Lung (tissue), 12 donors: ENCODE results near the gene SHISAL2B. TPM values are rescaled to one million over a fixed set of nuclear protein-coding genes. Genes with fewer than 3 reads are reported as not detected.

ENCODE experiments used
- ATAC-seq: fragments of 200-7000 bp; cut with Tn5 transposase; one replicate; pipeline ENCODE4 v1.9.1; 2020; ENCODE audit warnings: moderate number of reproducible peaks; ENCODE audit not compliant: insufficient read depth, low FRiP score
- DNase-seq, 3 donors: peaks; one replicate each; pipeline ENCODE4 v3.0.0-alpha.2; 2013 to 2017
- H3K27ac ChIP-seq, 2 donors: one replicate each; pipeline ENCODE4 v1.5.1; 2013; ENCODE audit warnings: mild to moderate bottlenecking in 2 of 2, moderate library complexity in 2 of 2, control low read depth in 1 of 2, inconsistent platforms in 1 of 2, low read depth in 1 of 2, low read length in 1 of 2
- H3K27me3 ChIP-seq, 3 donors: one replicate each; pipeline ENCODE4 v1.5.1; 2013; ENCODE audit warnings: low read length in 2 of 3; ENCODE audit not compliant: control insufficient read depth in 3 of 3, insufficient read depth in 3 of 3
- H3K36me3 ChIP-seq, 4 donors: one replicate each; pipeline ENCODE4 v1.5.1; 2013; ENCODE audit warnings: low read length in 4 of 4, mild to moderate bottlenecking in 1 of 4, moderate library complexity in 1 of 4; ENCODE audit not compliant: control insufficient read depth in 4 of 4, insufficient read depth in 4 of 4
- H3K4me1 ChIP-seq, 5 donors: one replicate each; pipeline ENCODE4 v1.5.1; 2013; ENCODE audit warnings: low read length in 5 of 5, mild to moderate bottlenecking in 2 of 5, moderate library complexity in 1 of 5; ENCODE audit not compliant: control insufficient read depth in 5 of 5, insufficient read depth in 5 of 5
- H3K4me3 ChIP-seq: one replicate; pipeline ENCODE4 v1.5.1; 2013; ENCODE audit warnings: mild to moderate bottlenecking, control low read depth, moderate library complexity
- H3K9ac ChIP-seq, 2 donors: one replicate each; pipeline ENCODE4 v1.5.1; 2013; ENCODE audit warnings: low read length in 2 of 2, control low read depth in 1 of 2; ENCODE audit not compliant: insufficient read depth in 1 of 2
- H3K9me3 ChIP-seq, 4 donors: one replicate each; pipeline ENCODE4 v1.5.1; 2013; ENCODE audit warnings: low read length in 3 of 4, mild to moderate bottlenecking in 1 of 4, moderate library complexity in 1 of 4; ENCODE audit not compliant: control insufficient read depth in 4 of 4, insufficient read depth in 3 of 4
- CTCF ChIP-seq: IDR thresholded peaks from 2 replicates; pipeline ENCODE4 v1.5.1; 2012; ENCODE audit warnings: mild to moderate bottlenecking; ENCODE audit errors: control extremely low read depth, extremely low read depth
- WGBS, 2 donors: extraction: QIAGEN DNeasy Blood & Tissue Kit; methylation state at CpG; one replicate each; pipeline ENCODE4 v1.1.7; 2013; 5-methylcytosine and 5-hydroxymethylcytosine counted together
- polyA plus RNA-seq, 2 donors: library from polyadenylated mRNA; stranded (reverse); fragments of 200-250 nt; gene quantifications; one replicate each; pipeline ENCODE4 v1.2.1, GENCODE V29; 2013
- total RNA-seq, 2 donors: library from RNA; depleted of rRNA in 1 of 2; stranded (reverse); fragments of >200 nt in 1 of 2; gene quantifications; one replicate each; pipeline ENCODE4 v1.2.1, GENCODE V29; 2014 to 2021
- donor health status: control.
- donor health status: control.
- donor health status: Bipolar disorder and iron deficiency.
- donor health status: healthy.
- donor health status: DM: yes; HTN: yes; CAD: no.

Gene SHISAL2B
- total and polyA plus RNA-seq, 4 donors = 0.34 to 2.8 TPM; not detected in 2

- peaks cover 0 to 3% (median 0%) of the 10 kb centered on the region in 4 donors for H3K9me3 ChIP-seq
- H3K36me3 ChIP-seq = no peaks in the 10 kb centered on the region
- no peak overlapping the region for H3K4me3 ChIP-seq
- DNase-seq (no peak), ATAC-seq (no peak)
- TF ChIP-seq CTCF = no peak
- peaks cover 0 to 9% (median 0%) of the 10 kb centered on the region in 5 donors for H3K4me1 ChIP-seq
- H3K9ac ChIP-seq = no peak overlapping the region
- H3K27me3 ChIP-seq = no peaks in the 10 kb centered on the region
- H3K27ac ChIP-seq = no peak overlapping the region
- 70 to 73% methylated on average over 2 of the region's 2 CpGs for WGBS, 2 donors
Measured at GRCh38 chr5:64649512-64649911, 40.8 kb upstream of the SHISAL2B start.

- H3K9ac ChIP-seq = no peak overlapping the region
- H3K4me1 ChIP-seq = peaks cover 0 to 4% (median 0%) of the 10 kb centered on the region in 5 donors
Measured at GRCh38 chr5:64653766-64654560, 36.3 kb upstream of the SHISAL2B start.

GRCh38 chr5:64654561-64654938 lies 35.8 kb upstream of the SHISAL2B start:
- TF ChIP-seq CTCF = no peak
- Histone ChIP-seq H3K36me3 (no peaks in the 10 kb centered on the region), H3K9ac (no peak overlapping the region), H3K9me3 (peaks cover 0 to 3% (median 0%) of the 10 kb centered on the region in 4 donors), H3K4me1 (peaks cover 0 to 7% (median 0%) of the 10 kb centered on the region in 5 donors), H3K27me3 (no peaks in the 10 kb centered on the region), H3K27ac (no peak overlapping the region), H3K4me3 (no peak overlapping the region)
- ATAC-seq = no peak
- no peak for DNase-seq
- 81 to 92% methylated on average over 2 of the region's 2 CpGs for WGBS, 2 donors

More at GRCh38 chr5:64653766-64654560, 36.3 kb upstream of the SHISAL2B start:
- H3K9me3 ChIP-seq = peaks cover 0 to 3% (median 0%) of the 10 kb centered on the region in 4 donors
- 92 to 94% methylated on average over 3 of the region's 3 CpGs for WGBS, 2 donors
- no peaks in the 10 kb centered on the region for H3K27me3 ChIP-seq
- no peak overlapping the region for H3K4me3 ChIP-seq
- TF ChIP-seq CTCF = no peak
- ATAC-seq = no peak
- DNase-seq = no peak
- H3K36me3 ChIP-seq = no peaks in the 10 kb centered on the region
- H3K27ac ChIP-seq = no peak overlapping the region
